ENCODE data around the gene IFNL4.

GRCh38 chr19:39251846-39252245 lies 3.2 kb upstream of the IFNL4 start:
- TF ChIP-seq, protein P1, sequence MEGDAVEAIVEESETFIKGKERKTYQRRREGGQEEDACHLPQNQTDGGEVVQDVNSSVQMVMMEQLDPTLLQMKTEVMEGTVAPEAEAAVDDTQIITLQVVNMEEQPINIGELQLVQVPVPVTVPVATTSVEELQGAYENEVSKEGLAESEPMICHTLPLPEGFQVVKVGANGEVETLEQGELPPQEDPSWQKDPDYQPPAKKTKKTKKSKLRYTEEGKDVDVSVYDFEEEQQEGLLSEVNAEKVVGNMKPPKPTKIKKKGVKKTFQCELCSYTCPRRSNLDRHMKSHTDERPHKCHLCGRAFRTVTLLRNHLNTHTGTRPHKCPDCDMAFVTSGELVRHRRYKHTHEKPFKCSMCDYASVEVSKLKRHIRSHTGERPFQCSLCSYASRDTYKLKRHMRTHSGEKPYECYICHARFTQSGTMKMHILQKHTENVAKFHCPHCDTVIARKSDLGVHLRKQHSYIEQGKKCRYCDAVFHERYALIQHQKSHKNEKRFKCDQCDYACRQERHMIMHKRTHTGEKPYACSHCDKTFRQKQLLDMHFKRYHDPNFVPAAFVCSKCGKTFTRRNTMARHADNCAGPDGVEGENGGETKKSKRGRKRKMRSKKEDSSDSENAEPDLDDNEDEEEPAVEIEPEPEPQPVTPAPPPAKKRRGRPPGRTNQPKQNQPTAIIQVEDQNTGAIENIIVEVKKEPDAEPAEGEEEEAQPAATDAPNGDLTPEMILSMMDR (conservative IDR thresholded peaks at IDR 0.05; ENCODE audit: low read depth, low read length), result no peak
- TF ChIP-seq EZH2 (IDR thresholded peaks at IDR 0.05; ENCODE audit: borderline replicate concordance, low read depth, low read length, poor library complexity, severe bottlenecking), result no peak

Measured in A673 (cell line).